Subcutaneous abdominal adipose tissue (tissue), 5 donors: ENCODE measurements around the gene CDKAL1.
"Not testable (repeated sequence)": the region's sequence is repeated elsewhere in the genome, so short reads cannot be mapped to it uniquely, and the experiment has no call there.

Experiments used
- H3K27ac ChIP-seq: one replicate; pipeline ENCODE4 v1.7.0; 2013; ENCODE audit warnings: low read depth, mild to moderate bottlenecking, inconsistent platforms, low read length, moderate library complexity
- H3K27me3 ChIP-seq, 5 donors: one replicate each; pipeline ENCODE4 v1.7.0; 2013; ENCODE audit warnings: low read length in 5 of 5, inconsistent platforms in 1 of 5; ENCODE audit not compliant: control insufficient read depth in 5 of 5, insufficient read depth in 4 of 5
- H3K36me3 ChIP-seq, 5 donors: one replicate each; pipeline ENCODE4 v1.7.0; 2013; ENCODE audit warnings: low read length in 5 of 5; ENCODE audit not compliant: control insufficient read depth in 5 of 5, insufficient read depth in 5 of 5
- H3K4me1 ChIP-seq, 5 donors: one replicate each; pipeline ENCODE4 v1.7.0; 2013; ENCODE audit warnings: low read length in 5 of 5, mild to moderate bottlenecking in 3 of 5, moderate library complexity in 1 of 5; ENCODE audit not compliant: control insufficient read depth in 5 of 5, insufficient read depth in 5 of 5
- H3K4me3 ChIP-seq, 5 donors: one replicate each; pipeline ENCODE4 v1.7.0; 2013; ENCODE audit warnings: low read length in 5 of 5, low read depth in 1 of 5
- H3K9ac ChIP-seq, 5 donors: one replicate each; pipeline ENCODE4 v1.7.0; 2013; ENCODE audit warnings: low read length in 5 of 5, mild to moderate bottlenecking in 4 of 5, moderate library complexity in 3 of 5
- H3K9me3 ChIP-seq, 5 donors: one replicate each; pipeline ENCODE4 v1.7.0; 2013; ENCODE audit warnings: low read length in 5 of 5; ENCODE audit not compliant: control insufficient read depth in 5 of 5
- donor health status: healthy.
- donor health status: healthy.
- donor health status: healthy.
- donor health status: healthy.
- donor health status: healthy.

Gene CDKAL1

GRCh38 chr6:21185861-21186478 lies 651.7 kb downstream of the CDKAL1 start:
- Histone ChIP-seq H3K27me3 (no peaks in the 10 kb centered on the region), H3K27ac (no peak overlapping the region), H3K9me3 (peaks cover 0 to 3% (median 0%) of the 10 kb centered on the region in 5 donors), H3K9ac (no peak overlapping the region), H3K4me1 (peaks cover 0 to 9% (median 0%) of the 10 kb centered on the region in 5 donors), H3K36me3 (peaks cover 0 to under 1% (median 0%) of the 10 kb centered on the region in 5 donors), H3K4me3 (no peak overlapping the region)

DNA sequence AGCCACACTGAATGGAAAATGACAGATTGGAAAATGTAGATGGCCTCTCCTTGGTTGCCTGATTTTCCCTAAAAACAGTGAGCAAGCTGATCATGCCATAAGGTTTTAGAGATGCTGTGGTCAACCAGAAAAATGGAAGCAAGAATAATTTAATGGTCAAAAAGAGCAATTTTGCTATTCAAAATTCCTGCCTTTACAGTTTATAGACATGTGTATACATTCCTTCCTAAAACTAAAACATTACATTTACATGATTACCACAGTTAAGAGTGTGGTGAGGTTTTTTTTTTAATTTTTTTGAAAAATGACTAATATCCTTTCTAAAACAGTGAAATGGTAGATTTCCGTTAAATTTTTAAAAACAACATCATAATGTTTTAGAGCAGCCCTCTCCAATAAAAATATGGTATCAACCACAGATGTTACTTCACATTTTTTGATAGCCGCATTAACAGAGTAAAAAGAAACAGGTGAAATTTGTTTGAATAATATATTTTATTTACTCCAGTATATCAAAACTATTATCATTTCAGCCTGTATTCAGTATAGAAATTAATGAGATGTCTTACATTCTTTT lies 652.3 kb downstream of the CDKAL1 start:
- no peak overlapping the region for H3K27ac ChIP-seq
- H3K27me3 ChIP-seq: no peaks in the 10 kb centered on the region
- H3K9me3 ChIP-seq: no peaks in the 10 kb centered on the region
- H3K4me3 ChIP-seq: no peak overlapping the region
- no peaks in the 10 kb centered on the region for H3K36me3 ChIP-seq
- H3K9ac ChIP-seq: no peak overlapping the region
- H3K4me1 ChIP-seq: peaks cover 0 to 9% (median 0%) of the 10 kb centered on the region in 5 donors

GRCh38 chr6:21187485-21187884 lies 653.2 kb downstream of the CDKAL1 start:
- H3K9ac ChIP-seq: no peak overlapping the region
- H3K36me3 ChIP-seq: no peaks in the 10 kb centered on the region
- H3K9me3 ChIP-seq: no peaks in the 10 kb centered on the region
- H3K27ac ChIP-seq: no peak overlapping the region
- no peaks in the 10 kb centered on the region for H3K27me3 ChIP-seq
- H3K4me3 ChIP-seq: no peak overlapping the region
- peaks cover 0 to 9% (median 0%) of the 10 kb centered on the region in 5 donors for H3K4me1 ChIP-seq

DNA sequence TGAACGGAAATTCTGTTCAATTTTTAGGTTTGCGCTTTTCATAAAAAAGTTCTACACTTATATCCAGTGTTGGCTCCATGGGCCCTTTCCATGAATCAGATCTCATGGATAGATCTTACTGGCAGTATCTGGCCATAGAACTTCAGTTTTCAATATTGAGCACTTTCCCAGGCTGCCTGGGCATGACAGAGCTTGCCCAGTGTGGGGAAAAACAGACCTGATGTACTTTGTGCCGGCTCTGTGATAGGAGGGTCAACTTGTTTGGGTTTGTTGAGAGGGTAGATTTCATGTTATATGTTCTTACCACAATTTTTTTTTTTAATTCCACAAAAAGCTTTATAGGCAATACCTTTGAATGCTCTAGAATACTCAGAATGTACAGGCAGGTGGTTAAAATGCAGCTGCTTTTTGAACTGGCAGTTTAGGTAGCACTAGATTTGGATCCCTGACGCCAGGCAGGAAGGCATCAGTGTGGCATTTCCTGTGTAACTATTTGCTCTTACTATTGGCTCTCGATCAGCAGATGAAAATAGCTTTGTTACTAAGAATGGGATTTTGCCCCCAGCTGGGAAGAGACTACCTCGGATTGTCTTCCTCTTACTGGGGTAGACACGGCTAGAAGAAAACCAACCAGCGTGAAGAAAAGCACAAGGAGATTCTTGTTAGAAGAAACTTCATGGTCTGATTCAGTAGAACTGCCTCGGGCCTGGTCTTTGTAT lies 654.4 kb downstream of the CDKAL1 start:
- no peaks in the 10 kb centered on the region for H3K27me3 ChIP-seq
- H3K4me1 ChIP-seq: peaks cover 0 to 9% (median 0%) of the 10 kb centered on the region in 5 donors
- no peak overlapping the region for H3K27ac ChIP-seq
- H3K9ac ChIP-seq: no peak overlapping the region
- no peaks in the 10 kb centered on the region for H3K36me3 ChIP-seq
- H3K9me3 ChIP-seq: no peaks in the 10 kb centered on the region
- no peak overlapping the region for H3K4me3 ChIP-seq

- no peak overlapping the region for H3K4me3 ChIP-seq
- H3K27ac ChIP-seq: no peak overlapping the region
- H3K4me1 ChIP-seq: peaks cover 0 to 9% (median 0%) of the 10 kb centered on the region in 5 donors
- no peaks in the 10 kb centered on the region for H3K27me3 ChIP-seq
- H3K36me3 ChIP-seq: no peaks in the 10 kb centered on the region
- no peaks in the 10 kb centered on the region for H3K9me3 ChIP-seq
- no peak overlapping the region for H3K9ac ChIP-seq
These were observed 655.5 kb downstream of the CDKAL1 start for GRCh38 chr6:21189759-21190158.

DNA sequence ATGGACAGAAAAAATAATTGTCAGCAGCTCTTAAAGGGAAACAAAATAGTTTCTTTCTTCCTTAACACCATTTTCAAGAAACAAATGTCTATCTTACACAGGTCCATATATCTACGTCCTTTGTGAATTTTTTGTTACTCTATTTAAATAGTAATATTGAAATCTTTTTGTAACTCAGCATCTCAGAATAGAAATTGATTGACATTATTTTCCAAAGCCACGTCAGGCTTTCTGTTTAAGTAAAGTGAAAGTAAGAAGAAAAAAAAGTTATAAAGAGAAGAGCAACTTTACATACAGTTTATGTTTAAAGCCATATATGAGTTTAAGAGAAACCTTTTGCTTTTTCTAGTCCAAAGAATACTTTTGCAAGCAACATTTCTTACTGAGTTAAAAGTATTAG lies 656.4 kb downstream of the CDKAL1 start:
- Histone ChIP-seq H3K36me3 (no peaks in the 10 kb centered on the region), H3K9ac (no peak overlapping the region), H3K27ac (no peak overlapping the region), H3K4me1 (peaks cover 0 to 9% (median 0%) of the 10 kb centered on the region in 5 donors), H3K9me3 (no peaks in the 10 kb centered on the region), H3K27me3 (no peaks in the 10 kb centered on the region), H3K4me3 (no peak overlapping the region)

GRCh38 chr6:21193790-21194475 lies 659.7 kb downstream of the CDKAL1 start:
- Histone ChIP-seq H3K27me3 (no peaks in the 10 kb centered on the region), H3K9me3 (no peaks in the 10 kb centered on the region), H3K4me3 (no peak overlapping the region), H3K4me1 (peaks cover 0 to 6% (median 0%) of the 10 kb centered on the region in 5 donors), H3K36me3 (peaks cover 0 to 3% (median 0%) of the 10 kb centered on the region in 5 donors), H3K27ac (no peak overlapping the region), H3K9ac (no peak overlapping the region)

GRCh38 chr6:21195301-21195700 lies 661.0 kb downstream of the CDKAL1 start:
- not testable (repeated sequence) for H3K4me3 ChIP-seq, H3K36me3 ChIP-seq, H3K9me3 ChIP-seq, H3K27me3 ChIP-seq, H3K27ac ChIP-seq, H3K9ac ChIP-seq
- peaks cover 0 to 15% (median 3%) of the 10 kb centered on the region in 5 donors for H3K4me1 ChIP-seq

DNA sequence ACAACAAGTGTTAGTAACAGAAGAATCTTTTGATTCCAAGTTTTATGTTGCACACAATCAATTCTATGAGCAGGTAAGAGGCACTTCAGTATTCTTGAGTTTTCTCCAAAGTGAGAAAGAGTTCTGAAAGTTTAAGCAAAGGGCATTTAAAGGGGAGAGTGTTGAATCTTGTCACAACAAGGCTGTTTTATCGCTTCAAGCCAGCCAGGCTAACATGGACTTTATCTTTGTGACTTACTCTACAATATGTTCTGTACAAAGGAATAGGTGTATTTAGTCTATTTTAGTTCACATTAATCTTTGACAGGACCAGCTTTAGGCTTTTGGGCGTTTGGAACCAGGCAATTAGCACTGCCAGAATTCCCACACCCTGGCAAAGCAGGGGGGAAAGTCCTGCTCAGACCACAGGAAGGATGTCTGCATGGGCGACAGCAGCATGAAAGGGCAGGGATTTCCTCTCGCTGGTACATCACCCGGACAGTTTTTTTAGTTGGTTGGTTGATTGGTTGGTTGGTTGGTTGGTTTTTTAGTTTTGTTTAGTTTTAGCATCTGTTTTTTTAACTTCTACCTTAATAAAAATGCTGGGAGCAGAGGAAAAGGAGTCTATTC lies 663.9 kb downstream of the CDKAL1 start:
- Histone ChIP-seq H3K4me1 (peaks cover 0 to 13% (median 3%) of the 10 kb centered on the region in 5 donors), H3K27me3 (no peaks in the 10 kb centered on the region), H3K9ac (no peak overlapping the region), H3K9me3 (no peaks in the 10 kb centered on the region), H3K4me3 (no peak overlapping the region), H3K36me3 (peaks cover 0 to 13% (median 0%) of the 10 kb centered on the region in 5 donors), H3K27ac (no peak overlapping the region)
